HepG2 (cell line): ENCODE data around the gene AZI2. TPM values are rescaled to one million over a fixed set of nuclear protein-coding genes. Genes with fewer than 3 reads are reported as not detected.

Experiments used
- AHDC1 ChIP-seq: sonication (generic); formaldehyde crosslinking; IDR thresholded peaks from 2 replicates; pipeline ENCODE4 v1.5.1; 2020; ENCODE audit warnings: mild to moderate bottlenecking, missing genetic modification reagents, borderline replicate concordance
- CBX5 ChIP-seq: sonication (generic); formaldehyde crosslinking; IDR thresholded peaks from 2 replicates; pipeline ENCODE4 v1.4.0; 2020; ENCODE audit warnings: missing genetic modification reagents, borderline replicate concordance
- CREB3 ChIP-seq: sonication (generic); formaldehyde crosslinking; IDR thresholded peaks from 2 replicates; pipeline ENCODE4 v1.5.0; 2020; ENCODE audit warnings: missing genetic modification reagents
- ELK4 ChIP-seq: sonication (generic); formaldehyde crosslinking; IDR thresholded peaks from 2 replicates; pipeline ENCODE4 v1.9.0; 2021; ENCODE audit warnings: missing genetic modification reagents, borderline replicate concordance
- FOXC1 ChIP-seq: sonication (generic); formaldehyde crosslinking; IDR thresholded peaks from 2 replicates; pipeline ENCODE4 v1.8.0; 2022; ENCODE audit warnings: mild to moderate bottlenecking, missing genetic modification reagents, borderline replicate concordance
- IRX3 ChIP-seq: sonication (generic); formaldehyde crosslinking; IDR thresholded peaks from 2 replicates; pipeline ENCODE4 v1.8.1; 2023; ENCODE audit warnings: mild to moderate bottlenecking, low read depth, missing genetic modification reagents, borderline replicate concordance
- KAT8 ChIP-seq: IDR thresholded peaks from 2 replicates; pipeline ENCODE4 v1.6.1; 2016; ENCODE audit warnings: missing genetic modification reagents, missing compliant biosample characterization
- MTF2 ChIP-seq: sonication (generic); formaldehyde crosslinking; IDR thresholded peaks from 2 replicates; pipeline ENCODE4 v1.5.0; 2020; ENCODE audit warnings: missing genetic modification reagents, borderline replicate concordance
- MXD4 ChIP-seq: IDR thresholded peaks from 2 replicates; pipeline ENCODE4 v1.6.1; 2016; ENCODE audit warnings: mild to moderate bottlenecking, missing biosample characterization, missing genetic modification reagents
- NCOA2 ChIP-seq: sonication (generic); formaldehyde crosslinking; IDR thresholded peaks from 2 replicates; pipeline ENCODE4 v1.8.0; 2022; ENCODE audit warnings: inconsistent platforms
- NR2F2 ChIP-seq: IDR thresholded peaks from 2 replicates; pipeline ENCODE4 v1.6.1; 2012; ENCODE audit warnings: low read depth, inconsistent platforms, borderline replicate concordance
- SOX6 ChIP-seq, 2 experiments: fragments of 450-650 bp in 1 of 2; sonication (generic) in 1 of 2; formaldehyde crosslinking in 1 of 2; IDR thresholded peaks; 2 replicates each; pipeline versions ENCODE4 v1.4.0 to v1.6.1; 2017 to 2020; ENCODE audit warnings: antibody characterized with exemption in 1 of 2, mild to moderate bottlenecking in 1 of 2, missing genetic modification reagents in 1 of 2
- SP4 ChIP-seq: sonication (generic); formaldehyde crosslinking; IDR thresholded peaks from 2 replicates; pipeline ENCODE4 v1.8.1; 2023; ENCODE audit warnings: mild to moderate bottlenecking, missing genetic modification reagents
- THYN1 ChIP-seq: sonication (generic); formaldehyde crosslinking; IDR thresholded peaks from 2 replicates; pipeline ENCODE4 v1.8.1; 2023; ENCODE audit warnings: low read depth, mild to moderate bottlenecking, moderate library complexity, missing genetic modification reagents, borderline replicate concordance
- WIZ ChIP-seq: sonication (generic); formaldehyde crosslinking; IDR thresholded peaks from 2 replicates; pipeline ENCODE4 v1.5.1; 2020; ENCODE audit warnings: mild to moderate bottlenecking, missing genetic modification reagents
- ZFP90 ChIP-seq: sonication (generic); formaldehyde crosslinking; IDR thresholded peaks from 2 replicates; pipeline ENCODE4 v1.8.0; 2022; ENCODE audit warnings: missing genetic modification reagents, mild to moderate bottlenecking, inconsistent platforms, borderline replicate concordance
- ZNF10 ChIP-seq: sonication (generic); formaldehyde crosslinking; IDR thresholded peaks from 2 replicates; pipeline ENCODE4 v1.4.0; 2020; ENCODE audit warnings: mild to moderate bottlenecking, low read depth, missing genetic modification reagents, borderline replicate concordance
- ZNF562 ChIP-seq: sonication (generic); formaldehyde crosslinking; IDR thresholded peaks from 2 replicates; pipeline ENCODE4 v1.8.0; 2022; ENCODE audit warnings: missing genetic modification reagents, borderline replicate concordance
- ZNF564 ChIP-seq: sonication (generic); formaldehyde crosslinking; IDR thresholded peaks from 2 replicates; pipeline ENCODE4 v1.8.1; 2023; ENCODE audit warnings: mild to moderate bottlenecking, missing genetic modification reagents
- ZNF572 ChIP-seq: sonication (generic); formaldehyde crosslinking; IDR thresholded peaks from 2 replicates; pipeline ENCODE4 v1.5.1; 2020; ENCODE audit warnings: mild to moderate bottlenecking, missing genetic modification reagents
- ZNF598 ChIP-seq: sonication (generic); formaldehyde crosslinking; IDR thresholded peaks from 2 replicates; pipeline ENCODE4 v1.5.1; 2020; ENCODE audit warnings: mild to moderate bottlenecking, missing genetic modification reagents, borderline replicate concordance
- ZNF784 ChIP-seq: sonication (generic); formaldehyde crosslinking; IDR thresholded peaks from 2 replicates; pipeline ENCODE4 v1.5.1; 2020; ENCODE audit warnings: missing genetic modification reagents, mild to moderate bottlenecking, borderline replicate concordance
- ZNF816 ChIP-seq: sonication (generic); formaldehyde crosslinking; IDR thresholded peaks from 2 replicates; pipeline ENCODE4 v1.8.0; 2022; ENCODE audit warnings: missing genetic modification reagents, mild to moderate bottlenecking, borderline replicate concordance
- polyA plus RNA-seq, 8 experiments: library from polyadenylated mRNA; depleted of rRNA in 3 of 8; stranded (reverse) in 7 of 8; unstranded in 1 of 8; fragments of >200 nt; fragmentation: Illumina TruSeq in 4 of 8; extraction: Trizol in 4 of 8; gene quantifications; 2 replicates each; pipeline versions ENCODE4 v1.2.1 to v1.2.3, GENCODE V29; 2011 to 2016; ENCODE audit warnings: low read depth in 4 of 8, missing spikeins in 1 of 8, mixed read lengths in 1 of 8; ENCODE audit not compliant: insufficient read depth in 1 of 8
- total RNA-seq, 5 experiments: library from RNA; depleted of rRNA; stranded (reverse); fragments of >200 nt; fragmentation: Illumina TruSeq; extraction: Trizol; gene quantifications; 2 replicates each; pipeline ENCODE4 v1.2.3, GENCODE V29; 2016; ENCODE audit warnings: low read depth in 1 of 5

Gene AZI2
- total and polyA plus RNA-seq, 2 of the 13 experiments (the other 11 are each of a cell fraction or from before 2014, with no cell fraction given), result 43.7 to 49.8 TPM

- TF ChIP-seq ELK4 (CRISPR knock-in tag), result no peak
- peak; percentile 75; the same call in 1 of the 2 replicates for TF ChIP-seq AHDC1 (CRISPR knock-in tag)
- TF ChIP-seq WIZ, result no peak
- no peak for TF ChIP-seq FOXC1 (CRISPR knock-in tag)
- no peak for TF ChIP-seq KAT8
- no peak for TF ChIP-seq THYN1
- TF ChIP-seq NCOA2, result peak; percentile 75
- TF ChIP-seq NR2F2, result peak; percentile 48; the same call in 1 of the 2 replicates
- TF ChIP-seq MTF2, result no peak
- no peak for TF ChIP-seq SOX6 (IDR thresholded peaks at IDR 0.05)
- TF ChIP-seq SOX6 (CRISPR knock-in tag; IDR thresholded peaks at IDR 0.05), result peak; percentile 68; the same call in 1 of the 2 replicates
- TF ChIP-seq ZNF562 (CRISPR knock-in tag), result no peak
- no peak for TF ChIP-seq ZNF564
- no peak for TF ChIP-seq ZNF10
- TF ChIP-seq ZNF598, result no peak
- TF ChIP-seq ZNF572 (CRISPR knock-in tag), result no peak
- no peak for TF ChIP-seq CBX5 (CRISPR knock-in tag)
- TF ChIP-seq ZNF784 (CRISPR knock-in tag), result no peak
- TF ChIP-seq MXD4, result no peak
- TF ChIP-seq ZNF816 (CRISPR knock-in tag), result no peak
- TF ChIP-seq IRX3, result no peak
- no peak for TF ChIP-seq CREB3 (CRISPR knock-in tag)
- no peak for TF ChIP-seq SP4 (CRISPR knock-in tag)
- TF ChIP-seq ZFP90 (CRISPR knock-in tag), result no peak
Measured at GRCh38 chr3:28320981-28321380, 27.6 kb downstream of the AZI2 start (continued).
